Fibroblast of pulmonary artery (primary cell): ENCODE data around the gene CEP192.

Experiments used
- DNase-seq: peaks from one replicate; pipeline ENCODE4 v3.0.0-alpha.2; 2010; ENCODE audit warnings: low read depth
- H3K4me3 ChIP-seq: replicated peaks from 2 replicates; pipeline ENCODE4 v1.5.1; 2011; ENCODE audit warnings: low read depth, mild to moderate bottlenecking, control low read depth, low read length, moderate library complexity
- CTCF ChIP-seq: IDR thresholded peaks from 2 replicates; pipeline ENCODE4 v1.5.1; 2011; ENCODE audit warnings: mild to moderate bottlenecking, control low read depth, low read length, inconsistent platforms; ENCODE audit errors: missing control alignments

The CEP192 gene

GRCh38 chr18:13099113-13099512 is 108.0 kb downstream of the CEP192 start:
- no peak overlapping the region for H3K4me3 ChIP-seq
- TF ChIP-seq CTCF = no peak
- DNase-seq = no peak

GRCh38 chr18:13100942-13101658 is 109.9 kb downstream of the CEP192 start:
- H3K4me3 ChIP-seq = no peak overlapping the region
- TF ChIP-seq CTCF = no peak
- DNase-seq = no peak

GRCh38 chr18:13101659-13102197 is 110.6 kb downstream of the CEP192 start:
- no peak for DNase-seq
- TF ChIP-seq CTCF = no peak
- no peak overlapping the region for H3K4me3 ChIP-seq

GRCh38 chr18:13103366-13103765 is 112.2 kb downstream of the CEP192 start:
- TF ChIP-seq CTCF = peak; percentile 32
- no peak overlapping the region for H3K4me3 ChIP-seq
- peak; percentile 11 for DNase-seq

GRCh38 chr18:13105059-13105458 is 113.9 kb downstream of the CEP192 start:
- DNase-seq = no peak
- no peak overlapping the region for H3K4me3 ChIP-seq

GRCh38 chr18:13107074-13107473 is 115.9 kb downstream of the CEP192 start:
- H3K4me3 ChIP-seq = no peak overlapping the region
- TF ChIP-seq CTCF = no peak
- DNase-seq = no peak

More at GRCh38 chr18:13105059-13105458, 113.9 kb downstream of the CEP192 start:
- no peak for TF ChIP-seq CTCF

- no peak for TF ChIP-seq CTCF
- DNase-seq = no peak
Measured at GRCh38 chr18:13108330-13108729, 117.2 kb downstream of the CEP192 start.

More at GRCh38 chr18:13108330-13108729, 117.2 kb downstream of the CEP192 start:
- no peak overlapping the region for H3K4me3 ChIP-seq
